HepG2 (cell line): Measurements from ENCODE around the gene CELSR2. TPM values are rescaled to one million over a fixed set of nuclear protein-coding genes. Genes with fewer than 3 reads are reported as not detected.

Experiments used
- ATF7 ChIP-seq, 2 experiments: fragments of 450-650 bp in 1 of 2; sonication (generic) in 1 of 2; formaldehyde crosslinking in 1 of 2; IDR thresholded peaks; 2 replicates each; pipeline versions ENCODE4 v1.4.0 to v1.6.1; 2016 to 2020; ENCODE audit warnings: antibody characterized with exemption in 1 of 2, mild to moderate bottlenecking in 1 of 2, missing genetic modification reagents in 1 of 2
- BORCS8-MEF2B ChIP-seq: sonication (generic); formaldehyde crosslinking; IDR thresholded peaks from 2 replicates; pipeline ENCODE4 v1.8.0; 2022; ENCODE audit warnings: mild to moderate bottlenecking, missing genetic modification reagents
- EP300 ChIP-seq, 3 experiments: sonication (generic) in 1 of 3; formaldehyde crosslinking in 1 of 3; IDR thresholded peaks; 2 replicates each; pipeline versions ENCODE4 v1.5.1 to v1.6.1; 2011 to 2020; ENCODE audit warnings: low read depth in 2 of 3, low read length in 2 of 3, borderline replicate concordance in 1 of 3, improper control_type of control experiment in 1 of 3, mild to moderate bottlenecking in 1 of 3, missing genetic modification reagents in 1 of 3, moderate library complexity in 1 of 3
- GABPB1 ChIP-seq: IDR thresholded peaks from 2 replicates; pipeline ENCODE4 v1.6.1; 2016; ENCODE audit warnings: mild to moderate bottlenecking, missing genetic modification reagents, moderate library complexity, missing compliant biosample characterization
- KAT8 ChIP-seq: IDR thresholded peaks from 2 replicates; pipeline ENCODE4 v1.6.1; 2016; ENCODE audit warnings: missing genetic modification reagents, missing compliant biosample characterization
- KDM6A ChIP-seq: IDR thresholded peaks from 2 replicates; pipeline ENCODE4 v1.6.1; 2016; ENCODE audit warnings: low read depth
- MAX ChIP-seq: IDR thresholded peaks from 2 replicates; pipeline ENCODE4 v1.6.1; 2012; ENCODE audit warnings: inconsistent platforms
- MXD1 ChIP-seq: sonication (generic); formaldehyde crosslinking; IDR thresholded peaks from 2 replicates; pipeline ENCODE4 v1.4.0; 2020; ENCODE audit warnings: mild to moderate bottlenecking, missing genetic modification reagents
- PHF8 ChIP-seq: sonication (generic); formaldehyde crosslinking; IDR thresholded peaks from 2 replicates; pipeline ENCODE4 v1.5.0; 2020; ENCODE audit warnings: missing genetic modification reagents
- SAP130 ChIP-seq: IDR thresholded peaks from 2 replicates; pipeline ENCODE4 v1.6.1; 2016; ENCODE audit warnings: low read depth
- SIN3A ChIP-seq: IDR thresholded peaks from 2 replicates; pipeline ENCODE4 v1.6.1; 2011; ENCODE audit warnings: low read depth, mild to moderate bottlenecking, control low read depth, low read length, borderline replicate concordance
- TFDP2 ChIP-seq: sonication (generic); formaldehyde crosslinking; IDR thresholded peaks from 2 replicates; pipeline ENCODE4 v1.4.0; 2020; ENCODE audit warnings: missing genetic modification reagents
- YEATS2 ChIP-seq: sonication (generic); formaldehyde crosslinking; IDR thresholded peaks from 2 replicates; pipeline ENCODE4 v1.4.0; 2020; ENCODE audit warnings: missing genetic modification reagents, borderline replicate concordance
- YY1 ChIP-seq: IDR thresholded peaks from 2 replicates; pipeline ENCODE4 v1.6.1; 2011; ENCODE audit warnings: low read length, low read depth, moderate library complexity, mild to moderate bottlenecking; ENCODE audit not compliant: insufficient read depth, insufficient replicate concordance
- ZNF34 ChIP-seq: sonication (generic); formaldehyde crosslinking; IDR thresholded peaks from 2 replicates; pipeline ENCODE4 v1.4.0; 2020; ENCODE audit warnings: mild to moderate bottlenecking, missing genetic modification reagents, borderline replicate concordance
- ZNF546 ChIP-seq: sonication (generic); formaldehyde crosslinking; conservative IDR thresholded peaks from 2 replicates; pipeline ENCODE4 v1.8.1; 2023; ENCODE audit warnings: mild to moderate bottlenecking, missing genetic modification reagents
- ZNF580 ChIP-seq: IDR thresholded peaks from 2 replicates; pipeline ENCODE4 v1.6.1; 2016; ENCODE audit warnings: low read depth, borderline replicate concordance
- ZNF614 ChIP-seq: IDR thresholded peaks from 2 replicates; pipeline ENCODE4 v1.6.1; 2018; ENCODE audit warnings: missing biosample characterization, missing genetic modification reagents, inconsistent platforms, borderline replicate concordance
- ZNF776 ChIP-seq: sonication (generic); formaldehyde crosslinking; IDR thresholded peaks from 2 replicates; pipeline ENCODE4 v1.4.0; 2020; ENCODE audit warnings: mild to moderate bottlenecking, missing genetic modification reagents
- ZNF883 ChIP-seq: sonication (generic); formaldehyde crosslinking; IDR thresholded peaks from 2 replicates; pipeline ENCODE4 v1.5.1; 2020; ENCODE audit warnings: mild to moderate bottlenecking, missing genetic modification reagents; ENCODE audit errors: not compliant biosample characterization
- polyA plus RNA-seq, 8 experiments: library from polyadenylated mRNA; depleted of rRNA in 3 of 8; stranded (reverse) in 7 of 8; unstranded in 1 of 8; fragments of >200 nt; fragmentation: Illumina TruSeq in 4 of 8; extraction: Trizol in 4 of 8; gene quantifications; 2 replicates each; pipeline versions ENCODE4 v1.2.1 to v1.2.3, GENCODE V29; 2011 to 2016; ENCODE audit warnings: low read depth in 4 of 8, missing spikeins in 1 of 8, mixed read lengths in 1 of 8; ENCODE audit not compliant: insufficient read depth in 1 of 8
- total RNA-seq, 5 experiments: library from RNA; depleted of rRNA; stranded (reverse); fragments of >200 nt; fragmentation: Illumina TruSeq; extraction: Trizol; gene quantifications; 2 replicates each; pipeline ENCODE4 v1.2.3, GENCODE V29; 2016; ENCODE audit warnings: low read depth in 1 of 5
- TF ChIP-seq, protein P1 (sequence below): sonication (generic); formaldehyde crosslinking; IDR thresholded peaks from 2 replicates; pipeline ENCODE4 v1.5.0; 2020; ENCODE audit warnings: mild to moderate bottlenecking, missing genetic modification reagents, borderline replicate concordance

CELSR2 gene
- total and polyA plus RNA-seq, 2 of the 13 experiments (the other 11 are each of a cell fraction or from before 2014, with no cell fraction given), result 4.0 to 6.6 TPM

DNA sequence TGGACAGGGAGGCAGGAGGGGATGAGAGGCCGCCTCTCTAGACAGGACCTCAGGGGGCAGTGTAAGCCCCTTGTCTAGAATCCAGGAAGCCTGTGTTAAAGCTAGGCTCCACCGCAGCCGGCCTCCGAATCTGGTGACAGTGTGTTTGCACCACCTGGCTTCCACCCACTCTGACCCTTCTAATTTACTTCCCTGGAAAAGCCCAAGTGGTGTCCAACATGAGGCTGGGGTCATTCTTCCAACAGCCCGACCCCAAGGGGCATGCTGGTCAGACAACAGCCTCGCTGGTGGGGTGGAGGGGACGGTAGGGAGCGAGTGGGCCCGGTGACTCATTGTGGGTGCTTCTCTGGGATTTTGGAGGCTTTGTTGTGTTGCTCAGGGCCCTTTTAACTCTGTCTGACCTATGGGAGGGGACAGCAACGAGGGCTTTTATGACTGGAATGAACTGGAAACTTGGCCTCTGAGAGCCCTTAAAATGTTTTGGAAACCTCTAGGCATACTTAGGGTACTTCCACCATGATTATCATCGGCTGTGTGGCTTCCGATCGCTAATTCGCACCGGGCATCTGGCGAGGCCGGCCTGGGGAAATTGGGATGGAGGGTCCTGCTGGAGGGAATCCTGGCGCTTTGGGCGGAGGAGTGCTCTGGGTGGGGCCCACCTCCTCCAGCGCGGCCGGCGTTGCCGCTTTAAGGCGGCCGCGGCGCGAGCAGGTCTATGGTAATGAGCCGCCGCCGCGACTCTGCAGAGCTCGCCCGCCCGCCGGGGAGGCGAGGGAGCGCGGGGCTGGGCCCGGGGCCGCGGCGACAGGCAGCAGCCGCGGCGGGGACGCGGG, at the start of gene CELSR2 (continued):
- peak; percentile 37 for TF ChIP-seq YY1
- TF ChIP-seq SIN3A, result no peak
- peak; percentile 32; the same call in 1 of the 2 replicates for TF ChIP-seq KAT8 (CRISPR knock-in tag)
- peak; percentile 51; the same call in 1 of the 2 replicates for TF ChIP-seq SAP130 (CRISPR knock-in tag)
- TF ChIP-seq ZNF883, result no peak
- 0 out of 2 replicates have a peak, but pooled peaks have one; percentile 32 for TF ChIP-seq ZNF614 (CRISPR knock-in tag)
- TF ChIP-seq MAX, result peak; percentile 65
- TF ChIP-seq KDM6A (CRISPR knock-in tag), result no peak
- TF ChIP-seq GABPB1, result peak; percentile 48; the same call in 1 of the 2 replicates
- no peak for TF ChIP-seq YEATS2 (CRISPR knock-in tag)
- 0 out of 2 replicates have a peak, but pooled peaks have one; percentile 9 for TF ChIP-seq MXD1 (CRISPR knock-in tag)
- TF ChIP-seq ZNF580 (CRISPR knock-in tag), result no peak; the same call in 1 of the 2 replicates
- TF ChIP-seq BORCS8-MEF2B (CRISPR knock-in tag), result 0 out of 2 replicates have a peak, but pooled peaks have one; percentile 25
- no peak for TF ChIP-seq ZNF776 (CRISPR knock-in tag)
- peak; percentile 66 for TF ChIP-seq TFDP2
- TF ChIP-seq, protein P1, sequence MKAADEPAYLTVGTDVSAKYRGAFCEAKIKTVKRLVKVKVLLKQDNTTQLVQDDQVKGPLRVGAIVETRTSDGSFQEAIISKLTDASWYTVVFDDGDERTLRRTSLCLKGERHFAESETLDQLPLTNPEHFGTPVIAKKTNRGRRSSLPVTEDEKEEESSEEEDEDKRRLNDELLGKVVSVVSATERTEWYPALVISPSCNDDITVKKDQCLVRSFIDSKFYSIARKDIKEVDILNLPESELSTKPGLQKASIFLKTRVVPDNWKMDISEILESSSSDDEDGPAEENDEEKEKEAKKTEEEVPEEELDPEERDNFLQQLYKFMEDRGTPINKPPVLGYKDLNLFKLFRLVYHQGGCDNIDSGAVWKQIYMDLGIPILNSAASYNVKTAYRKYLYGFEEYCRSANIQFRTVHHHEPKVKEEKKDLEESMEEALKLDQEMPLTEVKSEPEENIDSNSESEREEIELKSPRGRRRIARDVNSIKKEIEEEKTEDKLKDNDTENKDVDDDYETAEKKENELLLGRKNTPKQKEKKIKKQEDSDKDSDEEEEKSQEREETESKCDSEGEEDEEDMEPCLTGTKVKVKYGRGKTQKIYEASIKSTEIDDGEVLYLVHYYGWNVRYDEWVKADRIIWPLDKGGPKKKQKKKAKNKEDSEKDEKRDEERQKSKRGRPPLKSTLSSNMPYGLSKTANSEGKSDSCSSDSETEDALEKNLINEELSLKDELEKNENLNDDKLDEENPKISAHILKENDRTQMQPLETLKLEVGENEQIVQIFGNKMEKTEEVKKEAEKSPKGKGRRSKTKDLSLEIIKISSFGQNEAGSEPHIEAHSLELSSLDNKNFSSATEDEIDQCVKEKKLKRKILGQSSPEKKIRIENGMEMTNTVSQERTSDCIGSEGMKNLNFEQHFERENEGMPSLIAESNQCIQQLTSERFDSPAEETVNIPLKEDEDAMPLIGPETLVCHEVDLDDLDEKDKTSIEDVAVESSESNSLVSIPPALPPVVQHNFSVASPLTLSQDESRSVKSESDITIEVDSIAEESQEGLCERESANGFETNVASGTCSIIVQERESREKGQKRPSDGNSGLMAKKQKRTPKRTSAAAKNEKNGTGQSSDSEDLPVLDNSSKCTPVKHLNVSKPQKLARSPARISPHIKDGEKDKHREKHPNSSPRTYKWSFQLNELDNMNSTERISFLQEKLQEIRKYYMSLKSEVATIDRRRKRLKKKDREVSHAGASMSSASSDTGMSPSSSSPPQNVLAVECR (CRISPR knock-in tag), result peak; percentile 22; the same call in 1 of the 2 replicates
- TF ChIP-seq ZNF34 (CRISPR knock-in tag), result no peak
- TF ChIP-seq ATF7 (IDR thresholded peaks at IDR 0.05), result no peak
- no peak for TF ChIP-seq ATF7 (CRISPR knock-in tag; IDR thresholded peaks at IDR 0.05)
- no peak for TF ChIP-seq ZNF546 (CRISPR knock-in tag)
- TF ChIP-seq EP300 (IDR thresholded peaks at IDR 0.05; ENCODE audit: low read depth in 2 of 2, low read length in 2 of 2), result no peak
- no peak for TF ChIP-seq EP300 (CRISPR knock-in tag; IDR thresholded peaks at IDR 0.05; ENCODE audit: borderline replicate concordance)
- TF ChIP-seq PHF8 (CRISPR knock-in tag), result no peak
